ENCODE data around the gene OR10G3.

The OR10G3 gene

DNA sequence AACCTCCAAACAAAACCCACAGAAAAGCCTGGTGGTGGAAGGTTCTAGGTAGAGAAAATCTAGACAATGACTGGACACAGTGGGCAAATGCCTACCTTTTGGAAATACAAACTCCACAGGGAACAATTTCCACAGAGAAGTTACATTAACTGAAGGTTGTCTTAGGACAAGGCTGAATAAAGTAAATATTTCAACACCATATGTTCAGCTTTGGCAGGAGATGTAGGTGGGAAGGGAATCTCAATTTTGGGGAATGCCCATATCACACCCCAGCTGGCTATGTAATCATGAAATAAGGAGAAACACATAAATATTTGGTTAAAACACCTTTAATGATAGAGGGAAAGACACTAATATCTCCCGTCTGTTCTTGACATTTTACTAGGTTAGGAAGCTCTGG, 59.1 kb downstream of the OR10G3 start:
- TF ChIP-seq POLR2AphosphoS5 (IDR thresholded peaks at IDR 0.05; ENCODE audit: low read depth) (no peak), GABPA (IDR thresholded peaks at IDR 0.05; ENCODE audit: low read depth) (no peak), REST (IDR thresholded peaks at IDR 0.05; ENCODE audit: insufficient replicate concordance, low read depth) (no peak), SPI1 (IDR thresholded peaks at IDR 0.05; ENCODE audit: borderline replicate concordance, low read depth) (no peak)
- TF ChIP-seq, protein P1, sequence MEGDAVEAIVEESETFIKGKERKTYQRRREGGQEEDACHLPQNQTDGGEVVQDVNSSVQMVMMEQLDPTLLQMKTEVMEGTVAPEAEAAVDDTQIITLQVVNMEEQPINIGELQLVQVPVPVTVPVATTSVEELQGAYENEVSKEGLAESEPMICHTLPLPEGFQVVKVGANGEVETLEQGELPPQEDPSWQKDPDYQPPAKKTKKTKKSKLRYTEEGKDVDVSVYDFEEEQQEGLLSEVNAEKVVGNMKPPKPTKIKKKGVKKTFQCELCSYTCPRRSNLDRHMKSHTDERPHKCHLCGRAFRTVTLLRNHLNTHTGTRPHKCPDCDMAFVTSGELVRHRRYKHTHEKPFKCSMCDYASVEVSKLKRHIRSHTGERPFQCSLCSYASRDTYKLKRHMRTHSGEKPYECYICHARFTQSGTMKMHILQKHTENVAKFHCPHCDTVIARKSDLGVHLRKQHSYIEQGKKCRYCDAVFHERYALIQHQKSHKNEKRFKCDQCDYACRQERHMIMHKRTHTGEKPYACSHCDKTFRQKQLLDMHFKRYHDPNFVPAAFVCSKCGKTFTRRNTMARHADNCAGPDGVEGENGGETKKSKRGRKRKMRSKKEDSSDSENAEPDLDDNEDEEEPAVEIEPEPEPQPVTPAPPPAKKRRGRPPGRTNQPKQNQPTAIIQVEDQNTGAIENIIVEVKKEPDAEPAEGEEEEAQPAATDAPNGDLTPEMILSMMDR (IDR thresholded peaks at IDR 0.05; ENCODE audit: insufficient read depth, low read length) = no peak
- Histone ChIP-seq H3K4me3 (replicated peaks; ENCODE audit: insufficient read depth, low read length) (no peak overlapping the region), H3K27ac (replicated peaks) (no peak overlapping the region), H3K27me3 (ENCODE audit: insufficient read depth, poor library complexity, severe bottlenecking) (peaks cover 13% of the 10 kb centered on the region)
- no peak for DNase-seq (ENCODE audit: low read depth in 1 of 2, low spot score in 1 of 2)

- DNase-seq (ENCODE audit: low read depth in 1 of 2, low spot score in 1 of 2) = no peak
- Histone ChIP-seq H3K27me3 (ENCODE audit: insufficient read depth, poor library complexity, severe bottlenecking) (peaks cover 8% of the 10 kb centered on the region), H3K27ac (replicated peaks) (no peak overlapping the region), H3K4me3 (replicated peaks; ENCODE audit: insufficient read depth, low read length) (no peak overlapping the region)
- TF ChIP-seq POLR2AphosphoS5 (IDR thresholded peaks at IDR 0.05; ENCODE audit: low read depth) (no peak), GABPA (IDR thresholded peaks at IDR 0.05; ENCODE audit: low read depth) (no peak), SPI1 (IDR thresholded peaks at IDR 0.05; ENCODE audit: borderline replicate concordance, low read depth) (no peak), REST (IDR thresholded peaks at IDR 0.05; ENCODE audit: insufficient replicate concordance, low read depth) (no peak)
- TF ChIP-seq, protein P1 (IDR thresholded peaks at IDR 0.05; ENCODE audit: insufficient read depth, low read length) = no peak
Observed at GRCh38 chr14:21518725-21519124, 61.2 kb downstream of the OR10G3 start.
